GM12874 (cell line): Measurements from ENCODE around the gene HOXA2.

Experiments used
- CTCF ChIP-seq: IDR thresholded peaks from 2 replicates; pipeline ENCODE4 v1.5.1; 2011; ENCODE audit warnings: low read depth, mild to moderate bottlenecking, control low read depth, low read length, moderate library complexity; ENCODE audit not compliant: insufficient read depth

Gene HOXA2

GRCh38 chr7:27088002-27088922 lies 14.2 kb downstream of the HOXA2 start:
- no peak for TF ChIP-seq CTCF

GRCh38 chr7:27083646-27084045 lies 18.8 kb downstream of the HOXA2 start:
- TF ChIP-seq CTCF: no peak

GRCh38 chr7:27082171-27082570 lies 20.3 kb downstream of the HOXA2 start:
- no peak for TF ChIP-seq CTCF

GRCh38 chr7:27080844-27081436 lies 21.5 kb downstream of the HOXA2 start:
- TF ChIP-seq CTCF: no peak

GRCh38 chr7:27079234-27079975 lies 23.1 kb downstream of the HOXA2 start:
- no peak for TF ChIP-seq CTCF

GRCh38 chr7:27078616-27079233 lies 23.8 kb downstream of the HOXA2 start:
- no peak for TF ChIP-seq CTCF

- TF ChIP-seq CTCF: no peak
Measured at GRCh38 chr7:27073076-27073475, 29.4 kb downstream of the HOXA2 start.
